ENCODE data around the gene PCNX1. TPM values are rescaled to one million over a fixed set of nuclear protein-coding genes. Genes with fewer than 3 reads are reported as not detected.

PCNX1 gene
- total RNA-seq, 1 experiment from 2014 or later: 48.0 TPM

- no peak overlapping the region for H2BK12ac ChIP-seq (ENCODE audit: insufficient read length, low read depth, low read length)
- H3K56ac ChIP-seq (ENCODE audit: insufficient read length, low read depth, low read length): no peak overlapping the region
- no peak overlapping the region for H2AK5ac ChIP-seq (ENCODE audit: insufficient read length, low read length)
- no peaks in the 10 kb centered on the region for H3K79me1 ChIP-seq (ENCODE audit: insufficient read depth, low read depth, low read length, poor library complexity, severe bottlenecking)
- no peak overlapping the region for H3K27ac ChIP-seq (ENCODE audit: insufficient read length, low read depth, low read length)
- no CpG with 5 or more reads among the region's 2 CpGs for WGBS (ENCODE audit: extremely low coverage, insufficient read length, low lambda C conversion rate)
- H2BK15ac ChIP-seq (ENCODE audit: low read depth, low read length): no peak overlapping the region
- peaks cover 46 to 55% (median 49%) of the 10 kb centered on the region in 3 experiments for H3K36me3 Mint-ChIP-seq (ENCODE audit: insufficient read depth in 1 of 3, low read depth in 3 of 3)
- H2BK120ac ChIP-seq (ENCODE audit: low read depth, low read length, poor library complexity, severe bottlenecking): no peak overlapping the region
- H3K27ac Mint-ChIP-seq: no peak overlapping the region
- H3K9me3 ChIP-seq (ENCODE audit: control insufficient read depth, low read depth, low read length): peaks cover 7% of the 10 kb centered on the region
- no peak overlapping the region for H4K5ac ChIP-seq (ENCODE audit: insufficient read length, low read depth, low read length)
- H4K91ac ChIP-seq (ENCODE audit: insufficient read length, low read depth, low read length): no peak overlapping the region
- H3K4me1 Mint-ChIP-seq: no peaks in the 10 kb centered on the region
- H3K23me2 ChIP-seq (ENCODE audit: insufficient read length, low read depth, low read length, poor library complexity, severe bottlenecking): no peaks in the 10 kb centered on the region
- H4K20me1 ChIP-seq (ENCODE audit: control insufficient read depth, insufficient read depth, insufficient read length): no peaks in the 10 kb centered on the region
- H4K8ac ChIP-seq (replicated peaks; ENCODE audit: insufficient read length, low read depth, low read length): no peak overlapping the region
- DNase-seq: no peak
- H3K27me3 Mint-ChIP-seq (ENCODE audit: low read depth): no peaks in the 10 kb centered on the region
- H3K27me3 ChIP-seq (ENCODE audit: insufficient read depth, low read length): no peaks in the 10 kb centered on the region
- TF ChIP-seq CTCF (conservative IDR thresholded peaks at IDR 0.05): no peak
- no peak overlapping the region for H3K4me3 Mint-ChIP-seq
- no peaks in the 10 kb centered on the region for H3K79me2 ChIP-seq (ENCODE audit: insufficient read depth, low read length)
- H3K9ac ChIP-seq (ENCODE audit: extremely low read depth, insufficient read length, low read length): no peak overlapping the region
- no peak overlapping the region for H2AFZ ChIP-seq (ENCODE audit: low read length)
- H3K4me1 ChIP-seq (ENCODE audit: insufficient read depth, low read length): no peaks in the 10 kb centered on the region
- H3K14ac ChIP-seq (ENCODE audit: insufficient read depth, low read length): no peak overlapping the region
- no peak overlapping the region for H3K4ac ChIP-seq (ENCODE audit: low read depth, low read length)
- H2BK20ac ChIP-seq (ENCODE audit: low read depth, low read length, poor library complexity, severe bottlenecking): no peak overlapping the region
- H3K9me3 Mint-ChIP-seq: peaks cover 15 to 18% of the 10 kb centered on the region in 2 experiments
- no peak overlapping the region for H3K4me2 ChIP-seq (ENCODE audit: insufficient read depth, insufficient read length, low read length)
- H3T11ph ChIP-seq (ENCODE audit: low read length): no peak overlapping the region
- no peak overlapping the region for H3K18ac ChIP-seq (ENCODE audit: insufficient read length, low read depth, low read length)
- H2BK5ac ChIP-seq (ENCODE audit: insufficient read length, low read length): no peak overlapping the region
- no peak overlapping the region for H3K23ac ChIP-seq (ENCODE audit: insufficient read length, low read depth, low read length)
Measured at GRCh38 chr14:71078500-71078899, 171.2 kb downstream of the PCNX1 start.

All from H9 (cell line).